ENCODE results near the gene MAFG.

GRCh38 chr17:81913394-81914102 lies 14.0 kb downstream of the MAFG start:
- no peak for TF ChIP-seq CTCF (IDR thresholded peaks at IDR 0.05)
- no peak for TF ChIP-seq POLR2AphosphoS5 (IDR thresholded peaks at IDR 0.05)
